ENCODE results near the gene GAK.

Gene GAK

GRCh38 chr4:906339-907102 is 25.6 kb downstream of the GAK start:
- no peak for DNase-seq

- DNase-seq: no peak
Observed at GRCh38 chr4:905485-906338, 26.4 kb downstream of the GAK start.

- no peak for DNase-seq
Observed at GRCh38 chr4:903066-904046, 28.8 kb downstream of the GAK start.

GRCh38 chr4:901192-901910 is 30.8 kb downstream of the GAK start:
- no peak for DNase-seq

- DNase-seq: no peak
Observed at GRCh38 chr4:900721-901120, 31.4 kb downstream of the GAK start.

GRCh38 chr4:900073-900472 is 32.0 kb downstream of the GAK start:
- DNase-seq: no peak

- DNase-seq: no peak
Observed at GRCh38 chr4:899556-899906, 32.6 kb downstream of the GAK start.

GRCh38 chr4:898869-899555 is 33.1 kb downstream of the GAK start:
- DNase-seq: no peak

- DNase-seq: no peak
Observed at GRCh38 chr4:898123-898522, 34.0 kb downstream of the GAK start.

GRCh38 chr4:896630-897029 is 35.5 kb downstream of the GAK start:
- no peak for DNase-seq

- DNase-seq: no peak
Observed at GRCh38 chr4:896216-896615, 35.9 kb downstream of the GAK start.

- no peak for DNase-seq
Observed at GRCh38 chr4:895596-895995, 36.5 kb downstream of the GAK start.

GRCh38 chr4:893995-894705 is 38.0 kb downstream of the GAK start:
- DNase-seq: no peak

- no peak for DNase-seq
Observed at GRCh38 chr4:893276-893994, 38.7 kb downstream of the GAK start.

GRCh38 chr4:892780-893179 is 39.3 kb downstream of the GAK start:
- no peak for DNase-seq

- no peak for DNase-seq
Observed at GRCh38 chr4:891747-892146, 40.4 kb downstream of the GAK start.

- no peak for DNase-seq
Observed at GRCh38 chr4:890036-890695, 42.0 kb downstream of the GAK start.

GRCh38 chr4:889516-889915 is 42.6 kb downstream of the GAK start:
- no peak for DNase-seq

- DNase-seq: no peak
Observed at GRCh38 chr4:888029-888428, 44.1 kb downstream of the GAK start.
